Measurements from ENCODE around the gene FADS3. TPM values are rescaled to one million over a fixed set of nuclear protein-coding genes. Genes with fewer than 3 reads are reported as not detected.

Gene FADS3
- polyA plus RNA-seq, 5 donors = 7.6 to 17.9 (median 11.1) TPM

GRCh38 chr11:61837411-61838005, 53.8 kb downstream of the FADS3 start:
- DNase-seq = no peak

- DNase-seq = no peak
Observed at GRCh38 chr11:61836193-61836592, 55.2 kb downstream of the FADS3 start.

- DNase-seq = peak; percentile 40 to 45
Observed at GRCh38 chr11:61834278-61835048, 56.9 kb downstream of the FADS3 start.

GRCh38 chr11:61833926-61834277, 57.4 kb downstream of the FADS3 start:
- no peak for DNase-seq

- no peak for DNase-seq
Observed at GRCh38 chr11:61833471-61833870, 57.9 kb downstream of the FADS3 start.

GRCh38 chr11:61832754-61833153, 58.6 kb downstream of the FADS3 start:
- DNase-seq = no peak

GRCh38 chr11:61832207-61832606, 59.1 kb downstream of the FADS3 start:
- no peak for DNase-seq

GRCh38 chr11:61830237-61831105, 60.9 kb downstream of the FADS3 start:
- peak in 1 of 2 donors; percentile 32 for DNase-seq

GRCh38 chr11:61829806-61830205, 61.5 kb downstream of the FADS3 start:
- no peak for DNase-seq

GRCh38 chr11:61828629-61829407, 62.5 kb downstream of the FADS3 start:
- DNase-seq = peak; percentile 28 to 40

GRCh38 chr11:61828379-61828628, 63.0 kb downstream of the FADS3 start:
- no peak for DNase-seq

- DNase-seq = peak; percentile 79 to 87
Observed at GRCh38 chr11:61827571-61828378, 63.6 kb downstream of the FADS3 start, which contains the start of gene FADS2. Gene FADS2, plus strand, starts transcription at chr11:61828300. Its CDS starts 91 bp downstream, at chr11:61828391.

GRCh38 chr11:61826930-61827570, 64.3 kb downstream of the FADS3 start:
- DNase-seq = peak in 1 of 2 donors; percentile 20

Other genes with a start within 250 kb of the FADS3 start
- 1 to 10 TPM; 1.9 to 3.9 (median 2.7) TPM for gene DAGLA, start 211.2 kb downstream of the FADS3 start, polyA plus RNA-seq (ENCODE audit: insufficient read depth in 1 of 5, insufficient read length in 5 of 5, low replicate concordance in 1 of 5)
- 10 to 100 TPM; 20.7 to 39.0 (median 28.7) TPM for gene MYRF, start 138.9 kb downstream of the FADS3 start, polyA plus RNA-seq (ENCODE audit: insufficient read depth in 1 of 5, insufficient read length in 5 of 5, low replicate concordance in 1 of 5)
- gene TMEM258, start 98.9 kb downstream of the FADS3 start, polyA plus RNA-seq (ENCODE audit: insufficient read depth in 1 of 5, insufficient read length in 5 of 5, low replicate concordance in 1 of 5) = 100 to 1,000 TPM; 132 to 212 (median 171) TPM
- gene FEN1, start 98.6 kb downstream of the FADS3 start, polyA plus RNA-seq (ENCODE audit: insufficient read depth in 1 of 5, insufficient read length in 5 of 5, low replicate concordance in 1 of 5) = 10 to 100 TPM; 24.3 to 38.2 (median 28.5) TPM
- gene FADS1, start 74.5 kb downstream of the FADS3 start, polyA plus RNA-seq (ENCODE audit: insufficient read depth in 1 of 5, insufficient read length in 5 of 5, low replicate concordance in 1 of 5) = 10 to 100 TPM; 23.0 to 36.2 (median 29.4) TPM
- 100 to 1,000 TPM in 1 of 5 donors, 10 to 100 TPM in 4; 47.7 to 120 (median 74.9) TPM for gene FADS2, start 63.2 kb downstream of the FADS3 start, polyA plus RNA-seq (ENCODE audit: insufficient read depth in 1 of 5, insufficient read length in 5 of 5, low replicate concordance in 1 of 5)
- gene RAB3IL1, start 26.0 kb upstream of the FADS3 start, polyA plus RNA-seq (ENCODE audit: insufficient read depth in 1 of 5, insufficient read length in 5 of 5, low replicate concordance in 1 of 5) = 10 to 100 TPM in 3 of 5 donors, 1 to 10 TPM in 2; 7.4 to 20.2 (median 10.5) TPM
- gene BEST1, start 58.8 kb upstream of the FADS3 start, polyA plus RNA-seq (ENCODE audit: insufficient read depth in 1 of 5, insufficient read length in 5 of 5, low replicate concordance in 1 of 5) = 1 to 10 TPM; 4.2 to 6.5 (median 6.0) TPM
- 1,000 to 10,000 TPM; 1,688 to 2,297 (median 2,057) TPM for gene FTH1, start 76.1 kb upstream of the FADS3 start, polyA plus RNA-seq (ENCODE audit: insufficient read depth in 1 of 5, insufficient read length in 5 of 5, low replicate concordance in 1 of 5)
- gene INCENP, start 232.5 kb upstream of the FADS3 start, polyA plus RNA-seq (ENCODE audit: insufficient read depth in 1 of 5, insufficient read length in 5 of 5, low replicate concordance in 1 of 5) = 10 to 100 TPM; 29.2 to 38.6 (median 31.3) TPM

All from right lung (tissue), 5 donors.